Activated CD4-positive, alpha-beta T cell treated with anti-CD3 and anti-CD28 coated beads for 36 hours (primary cell): ENCODE results near the gene ACACB. TPM values are rescaled to one million over a fixed set of nuclear protein-coding genes. Genes with fewer than 3 reads are reported as not detected.
A peak's percentile ranks its signal among the peaks of the same experiment; 100 is the strongest.

Source experiments
- ATAC-seq: fragments of 200-7000 bp; cut with Tn5 transposase; one replicate; pipeline ENCODE4 v1.10.0; 2021; ENCODE audit warnings: mild to moderate bottlenecking, moderate library complexity
- CTCF ChIA-PET: fragments of 350-600 bp; sonication (Branson Sonifier 250); formaldehyde crosslinking; loops from one replicate; lab custom pipeline; 2021; ENCODE audit warnings: antibody characterized with exemption; lab: Charles Lee
- POLR2A ChIA-PET: fragments of 350-600 bp; sonication (Branson Sonifier 250); formaldehyde crosslinking; loops from one replicate; lab custom pipeline; 2021; ENCODE audit warnings: antibody characterized with exemption, inconsistent platforms; lab: Charles Lee
- DNase-seq: peaks from one replicate; pipeline ENCODE4 v3.0.0-alpha.2; 2020
- H3K27ac Mint-ChIP-seq: one replicate; pipeline ENCODE4 v1.8.0; 2021; ENCODE audit warnings: mixed read lengths
- H3K27me3 Mint-ChIP-seq: one replicate; pipeline ENCODE4 v1.8.0; 2021; ENCODE audit warnings: mixed read lengths
- H3K36me3 Mint-ChIP-seq: one replicate; pipeline ENCODE4 v1.8.0; 2021; ENCODE audit warnings: low read depth, mixed read lengths
- H3K4me1 Mint-ChIP-seq: one replicate; pipeline ENCODE4 v1.8.0; 2021; ENCODE audit warnings: mixed read lengths
- H3K4me3 Mint-ChIP-seq: one replicate; pipeline ENCODE4 v1.8.0; 2021; ENCODE audit warnings: mild to moderate bottlenecking, moderate library complexity, mixed read lengths
- H3K9me3 Mint-ChIP-seq: one replicate; pipeline ENCODE4 v1.8.0; 2021; ENCODE audit warnings: low read depth, mixed read lengths
- intact Hi-C, 2 experiments: fragments of 100-400 bp; cut with DNase I in 1 of 2; cut with micrococcal nuclease in 1 of 2; formaldehyde crosslinking; loops; one replicate each; pipeline versions ENCODE4 v1.14.2 to v1.15.1; 2022 to 2024; cut with DNase I, micrococcal nuclease
- total RNA-seq, 2 experiments: library from RNA; stranded (reverse); gene quantifications; one replicate each; pipeline ENCODE4 v1.2.3, GENCODE V29; 2021

The ACACB gene
- total RNA-seq = 10 to 100 TPM; 11.5 to 13.3 TPM

GRCh38 chr12:109115758-109116610 lies at the start of gene ACACB:
TSS of gene ACACB (plus strand) at chr12:109116587. CDS start at chr12:109139406, 22,819 bp downstream.
- Mint-ChIP-seq H3K27ac (no peak within 1 kb of the TSS), H3K4me1 (peaks cover 27% of the 10 kb centered on the region), H3K36me3 (peaks cover 2% of the 10 kb centered on the region), H3K9me3 (no peaks in the 10 kb centered on the region), H3K27me3 (no peaks in the 10 kb centered on the region), H3K4me3 (no peak within 1 kb of the TSS)
- no peak for DNase-seq
- no peak for ATAC-seq
- intact Hi-C loops = no loop called here
- POLR2A ChIA-PET = interaction anchor here (0.5 kb wide), 1 partner anchor 1245 kb away, joined by 3 read pairs; no protein-coding TSS in a partner anchor
- CTCF ChIA-PET = no interaction called here

GRCh38 chr12:109069307-109070271 lies 46.8 kb upstream of the ACACB start:
- POLR2A ChIA-PET = no interaction called here
- intact Hi-C loops = no loop called here
- ATAC-seq (no peak), DNase-seq (no peak)
- no peaks in the 10 kb centered on the region for H3K9me3 Mint-ChIP-seq
- H3K36me3 Mint-ChIP-seq = peaks cover 32% of the 10 kb centered on the region
- no peak overlapping the region for H3K4me3 Mint-ChIP-seq
- H3K4me1 Mint-ChIP-seq = no peaks in the 10 kb centered on the region
- CTCF ChIA-PET = interaction anchor here (1.3 to 3.0 kb wide), 3 partner anchors 15 to 23 kb away, joined by 3 to 12 read pairs (median 7); partner anchors contain the start of gene ALKBH2
- H3K27ac Mint-ChIP-seq = no peak overlapping the region
- H3K27me3 Mint-ChIP-seq = no peaks in the 10 kb centered on the region

GRCh38 chr12:109074866-109075265 lies 41.5 kb upstream of the ACACB start:
- DNase-seq (no peak), ATAC-seq (no peak)
- Mint-ChIP-seq H3K27me3 (no peaks in the 10 kb centered on the region), H3K36me3 (peaks cover 55% of the 10 kb centered on the region), H3K4me3 (no peak overlapping the region), H3K9me3 (peaks cover 12% of the 10 kb centered on the region), H3K4me1 (no peaks in the 10 kb centered on the region), H3K27ac (no peak overlapping the region)
- ChIA-PET CTCF (no interaction called here), POLR2A (no interaction called here)
- intact Hi-C loops = no loop called here

- CTCF ChIA-PET = interaction anchor here (0.6 kb wide), 1 partner anchor 155 kb away, joined by 4 read pairs; no protein-coding TSS in a partner anchor
- POLR2A ChIA-PET = no interaction called here
- Mint-ChIP-seq H3K4me3 (no peak overlapping the region), H3K9me3 (peaks cover 5% of the 10 kb centered on the region), H3K4me1 (no peaks in the 10 kb centered on the region), H3K27ac (no peak overlapping the region), H3K27me3 (no peaks in the 10 kb centered on the region), H3K36me3 (peaks cover 37% of the 10 kb centered on the region)
- DNase-seq (no peak), ATAC-seq (no peak)
- intact Hi-C loops = no loop called here
These were observed 33.6 kb upstream of the ACACB start for GRCh38 chr12:109082751-109083150.

- ChIA-PET POLR2A (no interaction called here), CTCF (interaction anchor here (0.6 to 2.3 kb wide), 2 partner anchors 9 to 12 kb away, joined by 3 to 6 read pairs; partner anchors contain the start of gene ALKBH2)
- intact Hi-C loops = no loop called here
- no peak for ATAC-seq
- Mint-ChIP-seq H3K36me3 (peaks cover 31% of the 10 kb centered on the region), H3K9me3 (no peaks in the 10 kb centered on the region), H3K27ac (no peak overlapping the region), H3K4me3 (no peak overlapping the region), H3K27me3 (no peaks in the 10 kb centered on the region), H3K4me1 (no peaks in the 10 kb centered on the region)
- DNase-seq = no peak
These were observed 32.0 kb upstream of the ACACB start for GRCh38 chr12:109084425-109084824.

- no peaks in the 10 kb centered on the region for H3K9me3 Mint-ChIP-seq
- intact Hi-C loops = no loop called here
- no peak for ATAC-seq
- no peaks in the 10 kb centered on the region for H3K27me3 Mint-ChIP-seq
- peaks cover 4% of the 10 kb centered on the region for H3K4me1 Mint-ChIP-seq
- H3K27ac Mint-ChIP-seq = no peak overlapping the region
- H3K4me3 Mint-ChIP-seq = no peak overlapping the region
- peaks cover 22% of the 10 kb centered on the region for H3K36me3 Mint-ChIP-seq
- CTCF ChIA-PET = interaction anchor here (0.5 to 2.3 kb wide), 2 partner anchors 8 to 10 kb away, joined by 3 to 6 read pairs; partner anchors contain the start of gene ALKBH2
- POLR2A ChIA-PET = no interaction called here
- DNase-seq = no peak
These were observed 30.8 kb upstream of the ACACB start for GRCh38 chr12:109085590-109085989.

GRCh38 chr12:109087250-109087649 lies 29.1 kb upstream of the ACACB start:
- no peak overlapping the region for H3K27ac Mint-ChIP-seq
- DNase-seq (no peak), ATAC-seq (no peak)
- intact Hi-C loops = no loop called here
- H3K27me3 Mint-ChIP-seq = no peaks in the 10 kb centered on the region
- ChIA-PET CTCF (interaction anchor here (0.8 to 2.3 kb wide), 6 partner anchors 10 to 45 kb away, joined by 3 to 7 read pairs (median 4); no protein-coding TSS in a partner anchor), POLR2A (no interaction called here)
- no peak overlapping the region for H3K4me3 Mint-ChIP-seq
- H3K4me1 Mint-ChIP-seq = peaks cover 18% of the 10 kb centered on the region
- no peaks in the 10 kb centered on the region for H3K9me3 Mint-ChIP-seq
- peaks cover 19% of the 10 kb centered on the region for H3K36me3 Mint-ChIP-seq

- no peaks in the 10 kb centered on the region for H3K27me3 Mint-ChIP-seq
- DNase-seq (no peak), ATAC-seq (no peak)
- no peak overlapping the region for H3K27ac Mint-ChIP-seq
- peaks cover 26% of the 10 kb centered on the region for H3K4me1 Mint-ChIP-seq
- H3K36me3 Mint-ChIP-seq = peaks cover 20% of the 10 kb centered on the region
- no peak overlapping the region for H3K4me3 Mint-ChIP-seq
- intact Hi-C loops = no loop called here
- ChIA-PET CTCF (interaction anchor here (0.7 kb wide), 1 partner anchor 25 kb away, joined by 3 read pairs; no protein-coding TSS in a partner anchor), POLR2A (no interaction called here)
- H3K9me3 Mint-ChIP-seq = no peaks in the 10 kb centered on the region
These were observed 27.6 kb upstream of the ACACB start for GRCh38 chr12:109088818-109089217.

- ChIA-PET POLR2A (no interaction called here), CTCF (interaction anchor here (0.7 to 1.0 kb wide), 2 partner anchors 22 to 25 kb away, joined by 3 to 4 read pairs; no protein-coding TSS in a partner anchor)
- Mint-ChIP-seq H3K36me3 (peaks cover 20% of the 10 kb centered on the region), H3K4me3 (no peak overlapping the region), H3K27ac (no peak overlapping the region), H3K9me3 (no peaks in the 10 kb centered on the region), H3K4me1 (peaks cover 30% of the 10 kb centered on the region), H3K27me3 (no peaks in the 10 kb centered on the region)
- DNase-seq (no peak), ATAC-seq (no peak)
- intact Hi-C loops = loop anchor here (5.0 to 10.0 kb wide), 3 partner anchors 137 to 1405 kb away; partner anchors contain the start of gene PWP1 (in 1 of the 2)
These were observed 26.7 kb upstream of the ACACB start for GRCh38 chr12:109089683-109090082.

- H3K9me3 Mint-ChIP-seq = no peaks in the 10 kb centered on the region
- H3K36me3 Mint-ChIP-seq = peaks cover 18% of the 10 kb centered on the region
- H3K27ac Mint-ChIP-seq = peak overlapping the region; percentile 90
- DNase-seq (no peak), ATAC-seq (no peak)
- H3K4me1 Mint-ChIP-seq = peaks cover 30% of the 10 kb centered on the region
- H3K27me3 Mint-ChIP-seq = no peaks in the 10 kb centered on the region
- intact Hi-C loops = loop anchor here (1.0 to 10.0 kb wide), 17 partner anchors 40 to 1408 kb away; partner anchors contain the start of genes USP30 (in 2 of the 2), CORO1C (in 1 of the 2), FICD (in 1 of the 2) and ISCU (in 1 of the 2)
- peak overlapping the region; percentile 86 for H3K4me3 Mint-ChIP-seq
- CTCF ChIA-PET = interaction anchor here (0.6 to 2.3 kb wide), 30 partner anchors 8 to 709 kb away, joined by 3 to 14 read pairs (median 4); partner anchors contain the start of gene USP30
- POLR2A ChIA-PET = interaction anchor here (1.3 kb wide), 1 partner anchor 39 kb away, joined by 4 read pairs; no protein-coding TSS in a partner anchor
These were observed 23.8 kb upstream of the ACACB start for GRCh38 chr12:109092497-109093021.
